Fibroblast of pulmonary artery (primary cell): ENCODE data around the gene SPHK1.

Experiments used
- DNase-seq: peaks from one replicate; pipeline ENCODE4 v3.0.0-alpha.2; 2010; ENCODE audit warnings: low read depth
- H3K4me3 ChIP-seq: replicated peaks from 2 replicates; pipeline ENCODE4 v1.5.1; 2011; ENCODE audit warnings: low read depth, mild to moderate bottlenecking, control low read depth, low read length, moderate library complexity
- CTCF ChIP-seq: IDR thresholded peaks from 2 replicates; pipeline ENCODE4 v1.5.1; 2011; ENCODE audit warnings: mild to moderate bottlenecking, control low read depth, low read length, inconsistent platforms; ENCODE audit errors: missing control alignments

SPHK1 gene

GRCh38 chr17:76427501-76428231, 43.3 kb downstream of the SPHK1 start:
- TF ChIP-seq CTCF: no peak
- peak; percentile 67 for DNase-seq
- H3K4me3 ChIP-seq: no peak overlapping the region

- H3K4me3 ChIP-seq: no peak overlapping the region
- DNase-seq: no peak
- no peak for TF ChIP-seq CTCF
Observed at GRCh38 chr17:76428511-76428910, 44.1 kb downstream of the SPHK1 start.

GRCh38 chr17:76431509-76431908, 47.1 kb downstream of the SPHK1 start:
- no peak for TF ChIP-seq CTCF
- H3K4me3 ChIP-seq: no peak overlapping the region
- no peak for DNase-seq

- no peak overlapping the region for H3K4me3 ChIP-seq
- no peak for DNase-seq
- TF ChIP-seq CTCF: no peak
Observed at GRCh38 chr17:76432004-76432403, 47.6 kb downstream of the SPHK1 start.

GRCh38 chr17:76432712-76433336, 48.4 kb downstream of the SPHK1 start:
- peak; percentile 43 for TF ChIP-seq CTCF
- DNase-seq: peak; percentile 32
- H3K4me3 ChIP-seq: no peak overlapping the region

GRCh38 chr17:76433693-76434092, 49.3 kb downstream of the SPHK1 start:
- no peak overlapping the region for H3K4me3 ChIP-seq
- DNase-seq: no peak
- TF ChIP-seq CTCF: no peak

GRCh38 chr17:76434870-76435269, 50.5 kb downstream of the SPHK1 start:
- TF ChIP-seq CTCF: no peak
- no peak for DNase-seq
- no peak overlapping the region for H3K4me3 ChIP-seq
